ENCODE data around the gene SLC29A3.

DNA sequence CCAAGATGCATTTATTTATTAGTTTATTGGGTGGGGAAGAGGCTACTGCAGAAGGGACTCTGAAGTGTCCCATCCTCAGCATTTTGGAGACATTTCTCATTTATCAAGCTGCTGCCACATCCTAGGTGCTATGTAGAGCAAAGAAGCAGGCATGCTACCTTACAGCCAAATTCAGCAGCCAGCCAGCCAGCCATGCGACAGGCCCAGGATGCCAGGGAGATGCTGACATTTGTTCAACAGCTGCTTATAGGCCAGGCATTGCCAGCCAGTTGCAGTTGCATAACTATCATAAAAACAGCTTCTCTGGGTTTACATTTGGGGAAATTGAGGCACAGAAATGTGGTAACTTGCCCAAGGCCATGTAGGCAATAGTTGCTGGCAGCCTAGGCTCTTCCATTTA lies 2.3 kb downstream of the SLC29A3 start:
- TF ChIP-seq, protein P1, sequence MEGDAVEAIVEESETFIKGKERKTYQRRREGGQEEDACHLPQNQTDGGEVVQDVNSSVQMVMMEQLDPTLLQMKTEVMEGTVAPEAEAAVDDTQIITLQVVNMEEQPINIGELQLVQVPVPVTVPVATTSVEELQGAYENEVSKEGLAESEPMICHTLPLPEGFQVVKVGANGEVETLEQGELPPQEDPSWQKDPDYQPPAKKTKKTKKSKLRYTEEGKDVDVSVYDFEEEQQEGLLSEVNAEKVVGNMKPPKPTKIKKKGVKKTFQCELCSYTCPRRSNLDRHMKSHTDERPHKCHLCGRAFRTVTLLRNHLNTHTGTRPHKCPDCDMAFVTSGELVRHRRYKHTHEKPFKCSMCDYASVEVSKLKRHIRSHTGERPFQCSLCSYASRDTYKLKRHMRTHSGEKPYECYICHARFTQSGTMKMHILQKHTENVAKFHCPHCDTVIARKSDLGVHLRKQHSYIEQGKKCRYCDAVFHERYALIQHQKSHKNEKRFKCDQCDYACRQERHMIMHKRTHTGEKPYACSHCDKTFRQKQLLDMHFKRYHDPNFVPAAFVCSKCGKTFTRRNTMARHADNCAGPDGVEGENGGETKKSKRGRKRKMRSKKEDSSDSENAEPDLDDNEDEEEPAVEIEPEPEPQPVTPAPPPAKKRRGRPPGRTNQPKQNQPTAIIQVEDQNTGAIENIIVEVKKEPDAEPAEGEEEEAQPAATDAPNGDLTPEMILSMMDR (IDR thresholded peaks at IDR 0.05): no peak
- no peak for TF ChIP-seq POLR2A (IDR thresholded peaks at IDR 0.05)
